Psoas muscle (tissue), 8 donors: ENCODE results near the gene DMRTA2. TPM values are rescaled to one million over a fixed set of nuclear protein-coding genes. Genes with fewer than 3 reads are reported as not detected.

Source experiments
- ATAC-seq, 4 donors: fragments of 200-7000 bp; cut with Tn5 transposase; one replicate each; pipeline ENCODE4 v1.9.1; 2020; ENCODE audit warnings: moderate library complexity in 3 of 4, mild to moderate bottlenecking in 2 of 4
- DNase-seq, 2 donors: peaks; one replicate each; pipeline ENCODE4 v3.0.0-alpha.2; 2020
- H3K27ac ChIP-seq: fragments of 200-600 bp; one replicate; pipeline ENCODE4 v1.8.0; 2022
- H3K27me3 ChIP-seq, 3 donors: fragments of 200-600 bp in 1 of 3; one replicate each; pipeline versions ENCODE4 v1.6.1 to v1.8.0; 2013 to 2022; ENCODE audit warnings: low read length in 2 of 3, mild to moderate bottlenecking in 2 of 3, moderate library complexity in 1 of 3; ENCODE audit not compliant: insufficient read depth in 3 of 3
- H3K36me3 ChIP-seq, 2 donors: fragments of 200-600 bp in 1 of 2; one replicate each; pipeline versions ENCODE4 v1.6.1 to v1.8.0; 2013 to 2022; ENCODE audit warnings: low read depth in 1 of 2, mild to moderate bottlenecking in 1 of 2, moderate library complexity in 1 of 2; ENCODE audit not compliant: insufficient read depth in 1 of 2
- H3K4me1 ChIP-seq: fragments of 200-600 bp; one replicate; pipeline ENCODE4 v1.8.0; 2022
- H3K4me3 ChIP-seq: fragments of 200-600 bp; one replicate; pipeline ENCODE4 v1.8.0; 2022; ENCODE audit warnings: mild to moderate bottlenecking
- H3K9me3 ChIP-seq: fragments of 200-600 bp; one replicate; pipeline ENCODE4 v1.8.0; 2022
- WGBS, 3 donors: extraction: QIAGEN DNeasy Blood & Tissue Kit; methylation state at CpG; one replicate each; pipeline versions ENCODE4 v1.1.6 to v1.1.7; 2013; 5-methylcytosine and 5-hydroxymethylcytosine counted together
- intact Hi-C, 2 donors: fragments of 100-400 bp; cut with DNase I; formaldehyde crosslinking; loops; one replicate each; pipeline versions ENCODE4 v1.11.0 to v1.14.2; 2022
- polyA plus RNA-seq, 3 donors: library from polyadenylated mRNA; stranded (reverse); fragments of 200-250 nt; gene quantifications; one replicate each; pipeline ENCODE4 v1.2.3, GENCODE V29; 2013
- total RNA-seq, 4 donors: library from RNA; stranded (reverse); fragmentation: NEBNext Ultra II Directional in 2 of 4; extraction: Animal tissue kit (Norgen Biotek cat#: 25700) in 2 of 4; gene quantifications; one replicate each; pipeline versions ENCODE4 v1.2.1 to v1.2.4, GENCODE V29; 2021 to 2023
- TF ChIP-seq, protein P1 (sequence below): fragments of 200-600 bp; IDR thresholded peaks from one replicate; pipeline ENCODE4 v1.8.0; 2022; ENCODE audit warnings: antibody characterized with exemption
- donor health status: healthy with polysubstance abuse.
- donor health status: DM: no; HTN: no; CAD: no; lungs with moderate emphysema.
- donor health status: Bipolar disorder and iron deficiency.
- donor health status: healthy.
- donor health status: DM: yes; HTN: yes; CAD: no.
- donor health status: DM: no; HTN: no; CAD: no.
- donor health status: DM: no; HTN: no; CAD: no.
- donor health status: DM: yes; HTN: yes; CAD: no.

DMRTA2 gene
- total and polyA plus RNA-seq, 7 donors: 0.01 TPM; not detected in 6

DNA sequence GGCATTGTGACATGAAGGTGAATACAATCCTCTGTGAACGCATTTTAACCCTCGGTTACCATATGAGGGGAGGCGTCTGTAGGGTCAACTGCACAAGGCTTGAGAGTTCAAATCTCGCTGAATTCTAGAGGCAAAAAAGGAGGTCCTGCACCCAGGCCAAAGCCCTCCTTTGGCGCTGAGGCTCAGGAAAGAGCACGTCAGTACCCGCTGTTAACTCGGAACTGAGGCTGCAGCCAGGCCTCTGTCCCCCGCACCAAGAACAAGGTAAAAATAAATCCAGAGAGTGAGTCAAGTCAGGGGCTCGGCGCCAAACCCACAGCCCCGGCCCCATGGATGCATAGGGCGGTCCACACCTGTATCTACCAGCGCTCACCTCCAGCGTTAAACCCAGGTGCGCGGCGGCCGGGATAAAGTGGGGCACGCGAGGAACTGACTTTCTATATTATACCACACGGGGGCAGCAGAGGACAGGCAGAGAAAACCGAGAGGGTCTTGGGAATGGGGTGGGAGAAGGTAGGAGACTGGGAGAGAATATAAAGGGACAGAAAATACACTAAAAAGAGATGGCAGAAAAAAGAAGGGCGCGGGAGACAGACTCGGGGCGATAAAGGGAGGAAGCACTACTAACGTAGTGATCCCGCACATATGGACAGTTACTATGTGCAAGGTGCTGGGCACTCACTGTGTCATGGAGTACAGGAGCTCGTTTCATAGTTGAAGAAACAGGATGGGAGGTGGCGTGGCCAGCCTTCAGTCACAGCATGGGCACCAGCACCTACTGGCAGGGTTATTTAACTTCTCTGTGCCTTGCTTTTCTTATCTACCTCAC lies 54.9 kb downstream of the DMRTA2 start:
- no peak overlapping the region for H3K27ac ChIP-seq
- intact Hi-C loops: loop anchor here (2.0 to 10.0 kb wide), 3 partner anchors 236 to 334 kb away; no protein-coding TSS in a partner anchor
- ATAC-seq (peak in 2 of 4 donors; percentile 43 to 58), DNase-seq (no peak)
- H3K4me1 ChIP-seq: no peaks in the 10 kb centered on the region
- 15 to 18% (median 16%) methylated on average over 31 of the region's 31 CpGs for WGBS, 3 donors
- TF ChIP-seq, protein P1, sequence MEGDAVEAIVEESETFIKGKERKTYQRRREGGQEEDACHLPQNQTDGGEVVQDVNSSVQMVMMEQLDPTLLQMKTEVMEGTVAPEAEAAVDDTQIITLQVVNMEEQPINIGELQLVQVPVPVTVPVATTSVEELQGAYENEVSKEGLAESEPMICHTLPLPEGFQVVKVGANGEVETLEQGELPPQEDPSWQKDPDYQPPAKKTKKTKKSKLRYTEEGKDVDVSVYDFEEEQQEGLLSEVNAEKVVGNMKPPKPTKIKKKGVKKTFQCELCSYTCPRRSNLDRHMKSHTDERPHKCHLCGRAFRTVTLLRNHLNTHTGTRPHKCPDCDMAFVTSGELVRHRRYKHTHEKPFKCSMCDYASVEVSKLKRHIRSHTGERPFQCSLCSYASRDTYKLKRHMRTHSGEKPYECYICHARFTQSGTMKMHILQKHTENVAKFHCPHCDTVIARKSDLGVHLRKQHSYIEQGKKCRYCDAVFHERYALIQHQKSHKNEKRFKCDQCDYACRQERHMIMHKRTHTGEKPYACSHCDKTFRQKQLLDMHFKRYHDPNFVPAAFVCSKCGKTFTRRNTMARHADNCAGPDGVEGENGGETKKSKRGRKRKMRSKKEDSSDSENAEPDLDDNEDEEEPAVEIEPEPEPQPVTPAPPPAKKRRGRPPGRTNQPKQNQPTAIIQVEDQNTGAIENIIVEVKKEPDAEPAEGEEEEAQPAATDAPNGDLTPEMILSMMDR: peak; percentile 62
- H3K4me3 ChIP-seq: no peak overlapping the region
- peaks cover 4% of the 10 kb centered on the region for H3K9me3 ChIP-seq
- peaks cover 0 to 28% (median 2%) of the 10 kb centered on the region in 3 donors for H3K27me3 ChIP-seq
- H3K36me3 ChIP-seq: no peaks in the 10 kb centered on the region
